OCI-LY7 (cell line): ENCODE data around the gene EGFLAM. TPM values are rescaled to one million over a fixed set of nuclear protein-coding genes. Genes with fewer than 3 reads are reported as not detected.
A peak's percentile ranks its signal among the peaks of the same experiment; 100 is the strongest.

Experiments
- BruUV-seq: library from RNA; stranded (reverse); fragments of 400-500 nt; replicated peaks from 2 replicates; lab custom pipeline; 2021; lab: Mats Ljungman, UMichigan
- CTCF ChIA-PET: fragments of 300-600 bp; sonication (Branson Sonifier 250); formaldehyde crosslinking; loops from one replicate; lab custom pipeline; 2022; ENCODE audit warnings: antibody characterized with exemption; ENCODE audit not compliant: unreplicated experiment; lab: Charles Lee
- POLR2A ChIA-PET: fragments of 300-600 bp; sonication (Branson Sonifier 250); formaldehyde crosslinking; loops from one replicate; lab custom pipeline; 2022; ENCODE audit warnings: antibody characterized with exemption; lab: Charles Lee
- DNase-seq: peaks from one replicate; pipeline ENCODE4 v3.0.0-alpha.2; 2015; ENCODE audit warnings: low spot score
- H2AFZ ChIP-seq: fragments of 200-600 bp; sonication (generic), shearing (Covaris generic); 2 replicates; pipeline ENCODE4 v1.6.1; 2014; ENCODE audit warnings: mild to moderate bottlenecking, antibody characterized with exemption, low read length, moderate library complexity
- H3K27ac ChIP-seq: fragments of 200-600 bp; sonication (generic); 2 replicates; pipeline ENCODE4 v1.5.1; 2014; ENCODE audit warnings: mixed run types, low read depth, mild to moderate bottlenecking, moderate library complexity, low read length, inconsistent platforms; ENCODE audit not compliant: poor library complexity, severe bottlenecking
- H3K36me3 ChIP-seq: fragments of 200-600 bp; sonication (generic); 2 replicates; pipeline ENCODE4 v1.6.1; 2014; ENCODE audit warnings: mild to moderate bottlenecking, antibody characterized with exemption, low read length, moderate library complexity, mixed read lengths; ENCODE audit not compliant: insufficient read depth
- H3K4me1 ChIP-seq: fragments of 200-600 bp; sonication (generic); 2 replicates; pipeline ENCODE4 v1.5.1; 2014; ENCODE audit warnings: mild to moderate bottlenecking, low read length; ENCODE audit not compliant: insufficient read depth, poor library complexity, severe bottlenecking
- H3K4me2 ChIP-seq: fragments of 200-600 bp; sonication (generic); 2 replicates; pipeline ENCODE4 v1.6.1; 2014; ENCODE audit warnings: mild to moderate bottlenecking, low read length
- H3K4me3 ChIP-seq: fragments of 200-600 bp; sonication (generic); 2 replicates; pipeline ENCODE4 v1.5.1; 2014; ENCODE audit warnings: mild to moderate bottlenecking, low read depth, low read length; ENCODE audit not compliant: poor library complexity, severe bottlenecking
- H3K79me2 ChIP-seq: fragments of 200-600 bp; sonication (generic); 2 replicates; pipeline ENCODE4 v1.6.1; 2016; ENCODE audit warnings: low read depth, mild to moderate bottlenecking, low read length, moderate library complexity, mixed read lengths; ENCODE audit not compliant: insufficient read depth
- H3K9me2 ChIP-seq: fragments of 200-600 bp; sonication (generic); 2 replicates; pipeline ENCODE4 v1.6.1; 2016; ENCODE audit warnings: mild to moderate bottlenecking, low read length, mixed read lengths; ENCODE audit not compliant: insufficient read depth
- H3K9me3 ChIP-seq: fragments of 200-600 bp; sonication (generic); 2 replicates; pipeline ENCODE4 v1.6.1; 2014; ENCODE audit warnings: mild to moderate bottlenecking, mixed run types, low read length, mixed read lengths
- H4K20me1 ChIP-seq: fragments of 200-600 bp; sonication (generic); 2 replicates; pipeline ENCODE4 v1.6.1; 2014; ENCODE audit warnings: mild to moderate bottlenecking, antibody characterized with exemption, low read length, moderate library complexity, mixed read lengths; ENCODE audit not compliant: insufficient read depth
- CTCF ChIP-seq: fragments of 200-600 bp; sonication (generic); conservative IDR thresholded peaks from 2 replicates; pipeline ENCODE4 v1.5.1; 2014; ENCODE audit warnings: mild to moderate bottlenecking, antibody characterized with exemption, low read length, moderate library complexity, mixed read lengths
- EZH2phosphoT487 ChIP-seq: fragments of 200-600 bp; sonication (generic); IDR thresholded peaks from 2 replicates; pipeline ENCODE4 v1.6.1; 2018; ENCODE audit warnings: low read depth, borderline replicate concordance, mild to moderate bottlenecking, mixed run types, antibody characterized with exemption, low read length, moderate library complexity, mixed read lengths
- intact Hi-C: fragments of 100-400 bp; cut with micrococcal nuclease; formaldehyde crosslinking; loops from one replicate; pipeline ENCODE4 v1.10.0; 2022; ENCODE audit not compliant: unreplicated experiment
- total RNA-seq, 2 experiments: library from RNA; depleted of rRNA in 1 of 2; stranded (reverse); fragments of >200 nt in 1 of 2; shearing (Covaris generic) in 1 of 2; gene quantifications; 2 replicates each; pipeline ENCODE4 v1.2.3, GENCODE V29; 2014 to 2022

EGFLAM gene
- total RNA-seq, 2 experiments from 2014 or later = not detected

DNA sequence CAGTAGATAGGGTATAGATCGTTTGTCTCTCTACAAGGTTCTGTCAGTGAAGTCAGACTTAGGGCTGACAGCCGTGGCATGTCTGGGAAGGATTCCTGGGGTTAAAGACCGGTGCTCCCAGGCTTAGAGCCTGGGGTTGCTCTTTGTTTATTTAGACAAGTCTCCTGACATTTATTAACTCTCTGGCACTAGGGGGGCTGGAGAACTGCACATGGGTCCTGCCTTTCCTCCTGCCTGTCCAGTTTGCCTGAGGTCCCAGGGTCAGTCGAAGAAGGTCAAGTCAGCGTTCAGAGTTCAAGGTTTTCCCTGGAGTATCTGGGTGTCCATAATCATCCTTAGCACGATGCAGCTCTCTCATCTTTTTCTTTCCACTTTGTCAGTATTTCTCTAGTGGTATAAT, 5.6 kb downstream of the EGFLAM start:
- Histone ChIP-seq H3K9me2 (no peaks in the 10 kb centered on the region), H3K9me3 (no peaks in the 10 kb centered on the region), H3K27ac (no peak overlapping the region), H2AFZ (no peak overlapping the region), H3K36me3 (no peaks in the 10 kb centered on the region), H3K4me3 (no peak overlapping the region), H4K20me1 (no peaks in the 10 kb centered on the region), H3K79me2 (no peaks in the 10 kb centered on the region), H3K4me1 (no peaks in the 10 kb centered on the region), H3K4me2 (no peak overlapping the region)
- POLR2A ChIA-PET = no interaction called here
- no peak for DNase-seq
- no TSS peak for BruUV-seq
- intact Hi-C loops = no loop called here
- TF ChIP-seq CTCF (no peak), EZH2phosphoT487 (no peak)
- CTCF ChIA-PET = no interaction called here

DNA sequence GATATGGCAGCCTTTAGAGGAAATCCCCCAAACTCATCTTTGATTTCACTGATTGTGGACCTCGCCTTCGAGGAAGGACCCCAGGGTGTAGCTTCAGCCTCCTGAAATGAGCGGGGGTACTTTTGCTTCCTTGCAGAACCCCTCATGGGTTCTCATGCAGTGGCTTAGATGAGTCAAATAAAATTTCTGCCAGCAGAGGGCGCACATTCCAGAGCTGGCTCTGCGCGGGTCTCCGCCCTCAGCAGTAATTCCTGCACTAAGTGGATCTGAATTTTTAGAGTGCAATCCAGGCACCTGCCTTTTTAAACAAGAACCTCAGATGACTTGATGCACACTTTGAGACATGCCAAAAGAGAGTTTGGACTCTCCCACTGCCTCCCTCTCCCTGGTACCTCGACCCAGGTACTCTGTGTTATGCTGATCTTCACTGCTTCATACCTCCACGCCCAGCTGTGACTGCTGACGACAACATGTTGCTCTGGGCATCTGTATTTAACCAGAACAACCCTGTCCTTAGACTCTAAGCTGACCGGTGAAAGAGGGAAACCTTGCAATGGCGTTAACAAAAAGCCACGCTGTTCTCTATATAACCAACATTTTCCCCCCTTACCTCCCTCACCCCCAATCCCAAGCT, 7.3 kb downstream of the EGFLAM start:
- H3K9me2 ChIP-seq = no peaks in the 10 kb centered on the region
- no peaks in the 10 kb centered on the region for H3K9me3 ChIP-seq
- BruUV-seq = no TSS peak
- no peak overlapping the region for H3K4me3 ChIP-seq
- H2AFZ ChIP-seq = no peak overlapping the region
- no peak overlapping the region for H3K27ac ChIP-seq
- peak; percentile 50 for DNase-seq
- no peaks in the 10 kb centered on the region for H3K36me3 ChIP-seq
- intact Hi-C loops = no loop called here
- ChIA-PET POLR2A (no interaction called here), CTCF (no interaction called here)
- no peaks in the 10 kb centered on the region for H3K4me1 ChIP-seq
- H3K79me2 ChIP-seq = no peaks in the 10 kb centered on the region
- peak; percentile 86 for TF ChIP-seq CTCF
- TF ChIP-seq EZH2phosphoT487 = no peak
- no peaks in the 10 kb centered on the region for H4K20me1 ChIP-seq
- no peak overlapping the region for H3K4me2 ChIP-seq

GRCh38 chr5:38267372-38267771, 9.0 kb downstream of the EGFLAM start:
- Histone ChIP-seq H3K4me2 (no peak overlapping the region), H2AFZ (no peak overlapping the region), H3K4me1 (no peaks in the 10 kb centered on the region), H4K20me1 (no peaks in the 10 kb centered on the region), H3K27ac (no peak overlapping the region), H3K9me2 (no peaks in the 10 kb centered on the region), H3K36me3 (no peaks in the 10 kb centered on the region), H3K4me3 (no peak overlapping the region), H3K9me3 (no peaks in the 10 kb centered on the region), H3K79me2 (no peaks in the 10 kb centered on the region)
- no peak for DNase-seq
- ChIA-PET CTCF (no interaction called here), POLR2A (no interaction called here)
- no TSS peak for BruUV-seq
- intact Hi-C loops = no loop called here
- TF ChIP-seq EZH2phosphoT487 = no peak
- no peak for TF ChIP-seq CTCF
